T-helper 22 cell (primary cell): Measurements from ENCODE around the gene RCBTB2.

Source experiments
- DNase-seq: peaks from one replicate; pipeline ENCODE4 v3.0.0-alpha.2; 2020; ENCODE audit warnings: low read depth

RCBTB2 gene

GRCh38 chr13:48449656-48450055, 83.2 kb downstream of the RCBTB2 start:
- DNase-seq = no peak

- no peak for DNase-seq
Measured at GRCh38 chr13:48448959-48449614, 83.8 kb downstream of the RCBTB2 start.

- no peak for DNase-seq
Measured at GRCh38 chr13:48448285-48448958, 84.5 kb downstream of the RCBTB2 start.

- DNase-seq = no peak
Measured at GRCh38 chr13:48446464-48446863, 86.4 kb downstream of the RCBTB2 start.

GRCh38 chr13:48443442-48444208, 89.3 kb downstream of the RCBTB2 start:
- DNase-seq = no peak
